ENCODE data around the gene ACTN4.
"Not testable (repeated sequence)": the region's sequence is repeated elsewhere in the genome, so short reads cannot be mapped to it uniquely, and the experiment has no call there.

ACTN4 gene

DNA sequence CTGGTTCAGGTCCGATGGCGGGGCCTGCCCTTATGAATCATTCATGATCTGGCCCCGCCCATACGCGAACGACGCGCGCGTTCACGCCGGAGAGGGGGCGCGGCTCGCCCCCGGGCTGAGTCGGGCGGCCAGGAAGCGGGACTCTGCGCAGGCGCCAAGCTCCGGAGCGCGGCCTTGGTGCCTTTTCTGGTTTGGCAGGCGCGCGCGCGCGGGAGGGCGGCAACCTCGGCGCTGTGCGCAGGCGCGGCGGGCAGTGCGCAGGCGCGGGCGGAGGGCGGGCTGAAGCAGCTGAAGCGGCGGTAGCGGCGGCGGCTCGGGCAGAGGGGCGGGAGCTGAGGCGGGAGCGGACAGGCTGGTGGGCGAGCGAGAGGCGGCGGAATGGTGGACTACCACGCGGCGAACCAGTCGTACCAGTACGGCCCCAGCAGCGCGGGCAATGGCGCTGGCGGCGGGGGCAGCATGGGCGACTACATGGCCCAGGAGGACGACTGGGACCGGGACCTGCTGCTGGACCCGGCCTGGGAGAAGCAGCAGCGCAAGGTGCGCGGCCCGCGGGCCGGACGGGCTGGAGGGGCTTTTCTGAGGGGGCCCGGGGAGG is at the start of gene ACTN4:
Gene ACTN4 (plus strand): TSS at position 282 of the 598 bp plus-strand sequence. CDS start 97 bp downstream, at position 379.
- DNase-seq, result peak; percentile 99

- DNase-seq, result no peak
Measured at GRCh38 chr19:38599722-38600121, 47.7 kb upstream of the ACTN4 start.

- not testable (repeated sequence) for DNase-seq
Measured at GRCh38 chr19:38602856-38603255, 44.6 kb upstream of the ACTN4 start.

GRCh38 chr19:38606131-38606530 is 41.3 kb upstream of the ACTN4 start:
- no peak for DNase-seq

GRCh38 chr19:38614289-38614688 is 33.2 kb upstream of the ACTN4 start:
- no peak for DNase-seq

- DNase-seq, result no peak
Measured at GRCh38 chr19:38615007-38615581, 32.4 kb upstream of the ACTN4 start.

DNA sequence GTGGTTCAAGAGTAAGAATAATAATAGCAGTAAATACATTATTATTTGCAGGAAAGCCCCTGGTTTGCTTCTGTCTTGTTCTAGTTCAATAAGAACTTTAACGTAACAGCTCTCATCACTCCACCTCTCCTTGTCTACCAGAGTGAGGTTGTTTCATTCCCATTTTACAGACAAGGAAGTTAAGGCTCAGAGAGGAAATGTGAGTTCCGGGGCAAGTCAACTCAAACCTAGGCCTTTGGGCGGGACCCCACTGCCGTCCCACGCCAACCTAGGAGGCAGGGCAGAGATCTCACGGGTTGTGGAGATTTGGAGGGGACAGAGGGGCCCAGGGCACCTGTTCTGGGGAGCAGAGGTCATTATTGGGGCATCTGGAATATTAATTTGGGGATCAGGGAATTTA is 31.2 kb upstream of the ACTN4 start:
- no peak for DNase-seq

DNA sequence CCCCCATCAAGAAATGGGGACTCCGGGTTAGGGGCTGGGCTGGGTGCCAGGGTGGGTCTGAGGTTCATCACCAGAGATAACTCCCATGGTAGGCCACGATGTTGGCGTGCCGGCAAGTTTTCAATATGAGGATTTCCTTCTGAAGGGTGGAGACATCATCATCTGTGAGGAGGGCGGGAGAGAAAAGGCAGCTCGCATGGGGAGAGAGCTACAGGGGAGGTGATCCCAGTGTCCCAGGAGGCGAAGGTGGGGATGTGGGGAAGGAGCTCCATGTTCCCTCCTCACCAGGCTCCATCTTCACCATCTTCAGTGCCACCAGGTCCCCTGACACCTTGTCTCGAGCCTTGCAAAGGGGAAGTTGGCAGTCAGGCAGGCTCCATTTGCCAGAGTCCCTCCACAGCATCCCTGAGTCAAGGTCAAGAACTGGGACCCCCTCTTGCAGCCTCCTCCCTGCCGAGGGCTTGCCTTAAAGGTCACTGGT is 30.1 kb upstream of the ACTN4 start:
- DNase-seq, result no peak

DNA sequence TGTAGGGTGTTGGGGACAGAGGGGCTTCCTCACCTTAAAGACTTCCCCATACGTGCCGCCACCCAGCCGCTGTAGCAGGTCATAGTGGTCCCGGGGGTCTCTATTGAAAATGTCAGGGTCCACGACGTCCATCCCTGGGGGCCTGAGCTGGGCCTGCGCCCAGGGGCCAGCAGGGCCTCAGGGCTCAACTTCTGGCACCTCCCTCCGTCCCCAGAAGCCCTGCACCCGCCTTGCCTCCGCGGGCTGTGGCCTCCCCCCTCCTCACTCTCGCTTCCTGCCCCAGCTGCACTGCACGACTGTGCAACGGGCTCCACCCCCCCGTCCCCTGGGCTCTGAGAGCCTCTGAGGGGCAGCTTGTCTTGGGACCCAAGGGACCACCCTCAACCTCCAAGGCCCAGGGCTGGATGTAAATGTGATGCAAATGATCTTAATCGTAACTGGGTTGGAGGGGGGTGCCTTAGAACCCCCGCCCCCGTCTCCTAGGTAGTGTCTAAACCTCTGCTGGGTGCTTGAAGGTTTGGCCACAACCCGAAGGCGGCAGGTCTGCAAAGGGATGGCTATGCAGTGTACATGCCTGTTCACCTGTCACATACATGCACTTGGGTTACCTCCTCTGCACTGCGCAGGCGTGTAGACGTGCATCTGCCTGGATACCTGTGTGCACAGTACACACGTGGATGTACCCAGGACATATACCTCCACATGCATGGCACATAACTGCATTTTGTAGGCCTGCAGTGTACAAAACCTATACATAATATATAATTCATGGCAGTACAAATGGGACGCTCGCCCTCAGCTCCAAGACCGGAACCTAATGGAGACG is 29.5 kb upstream of the ACTN4 start, which contains the start of gene MAP4K1:
Gene MAP4K1 (minus strand): TSS at position 190 of the 826 bp plus-strand sequence. CDS start 58 bp downstream, at position 132.
- no peak for DNase-seq

GRCh38 chr19:38618590-38619360 is 28.7 kb upstream of the ACTN4 start, which contains the start of gene EIF3K:
Gene EIF3K (plus strand): TSS chr19:38619188. CDS start chr19:38619269, 81 bp downstream.
- DNase-seq, result peak; percentile 99

DNA sequence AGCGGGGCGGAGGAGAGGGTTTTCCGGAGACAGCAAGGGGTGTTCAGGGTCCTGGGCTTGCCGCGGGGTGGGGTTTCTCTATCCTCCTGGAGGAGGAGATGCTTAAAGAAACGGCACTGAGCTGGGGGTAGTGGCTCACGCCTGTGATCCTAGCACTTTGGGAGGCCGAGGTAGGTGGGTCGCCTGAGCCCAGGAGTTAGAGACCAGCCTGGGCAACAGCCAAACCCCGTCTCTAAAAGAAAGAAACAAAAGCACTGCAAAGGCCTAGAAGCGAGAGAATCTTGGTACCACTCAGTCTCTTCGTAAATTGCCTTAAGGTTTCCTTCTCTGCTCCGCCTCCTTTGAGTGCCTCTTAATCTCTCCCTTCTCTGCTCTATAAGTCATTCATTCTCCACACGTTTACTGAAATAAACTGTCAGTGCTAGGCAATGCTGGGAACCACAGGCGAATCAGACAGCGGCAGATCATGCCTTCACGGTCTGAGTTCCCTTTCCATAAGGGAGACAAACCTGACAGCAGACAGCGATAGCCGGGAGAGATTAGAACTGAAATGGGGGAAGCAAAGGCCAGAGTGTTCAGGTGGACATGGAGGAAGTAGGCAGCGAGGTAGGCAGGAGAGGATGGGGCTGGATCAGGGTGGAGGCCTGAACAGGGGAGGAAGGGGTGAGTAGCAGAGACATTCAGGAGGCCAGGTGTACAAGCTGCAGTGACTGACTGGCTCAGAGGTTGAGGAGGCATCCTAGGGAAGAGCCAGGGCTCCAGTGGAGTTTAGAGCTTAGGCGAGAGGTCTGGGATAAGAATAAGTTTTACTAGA is 27.9 kb upstream of the ACTN4 start:
- no peak for DNase-seq

GRCh38 chr19:38624822-38625221 is 22.6 kb upstream of the ACTN4 start:
- DNase-seq, result no peak

DNA sequence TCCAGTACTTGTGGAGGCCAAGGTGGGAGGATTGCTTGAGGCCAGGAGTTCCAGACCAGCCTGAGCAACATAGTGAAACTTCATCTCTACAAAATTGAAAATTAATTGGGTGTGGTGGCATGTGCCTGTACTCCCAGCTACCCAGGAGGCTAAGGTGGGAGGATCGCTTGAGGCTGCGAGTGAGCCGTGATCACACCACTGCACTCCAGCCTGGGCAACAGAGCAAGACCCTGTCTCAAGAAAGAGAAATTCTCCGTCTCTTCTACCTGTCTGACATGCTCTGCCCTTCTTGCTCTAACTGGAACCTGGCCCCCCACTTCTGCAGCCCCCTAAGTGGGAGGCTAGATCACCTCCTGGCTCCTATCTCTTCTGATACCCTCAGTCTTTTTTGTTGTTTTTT is 21.0 kb upstream of the ACTN4 start:
- DNase-seq, result no peak

- no peak for DNase-seq
Measured at GRCh38 chr19:38629568-38629967, 17.9 kb upstream of the ACTN4 start.

DNA sequence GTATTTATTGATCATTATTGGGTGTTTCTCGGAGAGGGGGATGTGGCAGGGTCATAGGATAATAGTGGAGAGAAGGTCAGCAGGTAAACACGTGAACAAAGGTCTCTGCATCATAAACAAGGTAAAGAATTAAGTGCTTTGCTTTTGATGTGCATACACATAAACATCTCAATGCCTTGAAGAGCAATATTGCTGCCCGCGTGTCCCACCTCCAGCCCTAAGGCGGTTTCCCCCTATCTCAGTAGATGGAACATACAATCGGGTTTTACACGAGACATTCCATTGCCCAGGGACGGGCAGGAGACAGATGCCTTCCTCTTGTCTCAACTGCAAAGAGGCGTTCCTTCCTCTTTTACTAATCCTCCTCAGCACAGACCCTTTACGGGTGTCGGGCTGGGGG is 16.1 kb upstream of the ACTN4 start:
- DNase-seq, result not testable (repeated sequence)

- DNase-seq, result not testable (repeated sequence)
Measured at GRCh38 chr19:38631811-38632475, 15.5 kb upstream of the ACTN4 start.

DNA sequence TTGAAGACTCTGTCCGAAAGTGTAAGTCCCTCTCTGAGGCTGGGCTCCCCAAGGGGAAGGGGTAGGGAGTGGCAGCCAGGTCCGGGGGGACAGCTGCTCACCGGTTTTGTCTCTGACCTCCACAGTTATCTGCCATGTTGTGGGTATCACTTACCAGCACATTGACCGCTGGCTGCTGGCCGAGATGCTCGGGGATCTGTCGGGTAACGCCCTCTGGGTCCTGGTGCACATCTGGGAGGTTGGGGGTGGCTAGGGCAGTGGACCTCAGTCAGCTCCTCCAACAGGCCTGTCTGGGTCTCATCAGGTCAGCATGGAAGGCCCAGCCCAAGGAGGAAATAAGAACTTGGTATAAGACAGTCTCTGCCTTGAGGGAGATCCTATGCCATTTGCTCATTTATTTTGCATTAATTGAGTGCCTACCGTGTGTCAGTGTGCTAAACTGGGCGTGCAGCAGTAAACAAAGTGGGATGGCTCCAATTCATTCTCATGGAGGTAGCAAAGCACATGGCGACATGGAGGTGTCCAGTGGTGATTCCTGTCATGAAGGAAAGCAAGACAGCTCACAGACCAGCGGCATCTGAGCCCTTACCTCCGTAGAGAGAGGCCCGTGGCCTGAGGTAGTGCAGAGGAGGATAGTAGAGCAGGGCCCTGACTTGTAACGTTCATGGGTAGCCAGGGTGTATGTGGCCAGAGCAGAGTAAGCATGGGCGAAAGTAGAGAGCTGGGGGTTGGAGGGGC is 14.8 kb upstream of the ACTN4 start:
- DNase-seq, result no peak

DNA sequence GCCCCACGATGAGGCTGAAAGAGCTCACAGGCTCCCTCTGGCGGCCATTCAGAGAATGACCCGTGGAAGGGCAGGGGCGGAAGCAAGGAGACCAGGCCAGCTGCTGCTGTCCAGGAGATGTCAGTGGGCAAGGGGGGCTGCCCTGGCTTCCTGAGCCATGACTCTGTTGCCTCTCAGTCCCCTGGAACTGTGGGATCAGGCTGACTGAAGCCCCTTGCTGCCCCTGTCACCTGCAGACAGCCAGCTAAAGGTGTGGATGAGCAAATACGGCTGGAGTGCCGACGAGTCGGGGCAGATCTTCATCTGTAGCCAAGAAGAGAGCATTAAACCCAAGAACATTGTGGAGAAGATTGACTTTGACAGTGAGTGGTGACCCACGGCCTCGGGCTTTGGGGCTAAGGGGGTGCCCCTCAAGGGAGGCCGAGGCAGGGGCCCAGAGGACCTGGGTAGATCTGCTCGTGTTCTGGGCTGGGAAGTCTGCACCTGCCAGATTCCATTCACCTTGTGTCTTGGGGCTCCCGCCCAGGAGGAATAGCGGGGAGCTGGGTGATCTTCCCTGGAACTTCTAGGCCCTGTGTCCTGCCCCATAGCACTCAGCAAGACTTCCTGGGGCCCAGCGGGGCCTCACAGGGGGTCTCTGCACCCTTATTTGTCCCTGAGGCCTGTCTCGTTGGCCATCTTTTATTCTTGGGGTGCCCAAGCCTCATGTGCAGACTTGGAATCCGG is 12.5 kb upstream of the ACTN4 start:
- DNase-seq, result peak; percentile 78

GRCh38 chr19:38635483-38636399 is 11.7 kb upstream of the ACTN4 start:
- DNase-seq, result no peak

Measured in 8988T (cell line).